GM12892 (cell line): ENCODE measurements around the gene APC2.

ENCODE experiments used
- POLR2A ChIP-seq: IDR thresholded peaks from 2 replicates; pipeline ENCODE4 v1.6.1; 2011; ENCODE audit warnings: low read depth, low read length, control low read depth
- TAF1 ChIP-seq: IDR thresholded peaks from 2 replicates; pipeline ENCODE4 v1.6.1; 2011; ENCODE audit warnings: low read depth, mild to moderate bottlenecking, control low read depth, low read length, borderline replicate concordance

DNA sequence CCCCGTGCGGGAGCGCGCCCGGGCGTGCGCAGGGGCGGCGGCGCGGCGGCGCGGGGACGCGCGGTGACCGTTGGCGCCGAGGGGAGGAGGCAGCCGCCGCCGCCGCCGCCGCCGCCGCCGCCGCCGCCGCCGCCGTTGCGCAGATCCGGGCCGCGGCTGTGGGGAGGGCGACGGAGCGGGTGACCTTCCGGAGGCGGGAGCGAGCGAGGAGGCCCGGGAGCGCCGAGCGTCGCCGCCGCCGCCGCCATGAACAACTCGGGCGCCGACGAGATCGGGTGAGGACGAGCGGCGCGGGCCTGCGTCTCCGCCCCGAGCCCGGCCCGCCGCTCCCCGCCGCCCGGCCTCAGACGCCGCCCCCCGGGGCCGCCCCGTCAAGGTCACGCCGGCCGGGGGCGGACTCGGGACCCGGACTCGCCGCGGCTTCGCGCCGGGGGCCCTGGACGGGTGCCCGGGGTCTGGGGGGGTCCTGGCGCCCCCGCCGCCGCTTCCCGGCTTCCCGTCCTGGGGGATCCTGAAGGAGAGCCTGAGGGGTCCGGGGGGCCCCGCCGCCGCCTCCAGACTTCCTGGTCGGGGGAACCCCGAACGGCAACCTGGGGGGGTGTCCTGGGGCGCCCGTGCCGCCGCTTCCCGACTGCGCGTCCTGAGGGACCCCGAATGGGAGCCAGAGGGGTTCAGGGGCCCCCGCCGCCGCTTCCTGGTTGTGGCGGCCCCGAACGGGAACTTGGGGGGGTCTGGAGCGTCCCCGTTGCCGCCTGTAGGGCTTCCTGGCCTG, 42.2 kb upstream of the APC2 start, which contains the start of gene DAZAP1:
- no peak; the same call in 1 of the 2 replicates for TF ChIP-seq POLR2A
- TF ChIP-seq TAF1: no peak
